ENCODE measurements around the gene TOP2A. TPM values are rescaled to one million over a fixed set of nuclear protein-coding genes. Genes with fewer than 3 reads are reported as not detected.

Gene TOP2A
- total RNA-seq, 1 donor from 2014 or later, result 55.5 TPM

GRCh38 chr17:40453881-40454612 is 36.4 kb upstream of the TOP2A start:
- DNase-seq, result no peak

- DNase-seq, result no peak
Observed at GRCh38 chr17:40452921-40453378, 35.3 kb upstream of the TOP2A start.

GRCh38 chr17:40452216-40452787 is 34.6 kb upstream of the TOP2A start:
- peak; percentile 50 for DNase-seq

GRCh38 chr17:40451420-40451819 is 33.7 kb upstream of the TOP2A start:
- DNase-seq, result peak; percentile 44

- DNase-seq, result no peak
Observed at GRCh38 chr17:40450175-40450574, 32.5 kb upstream of the TOP2A start.

- DNase-seq, result no peak
Observed at GRCh38 chr17:40448639-40449261, 31.1 kb upstream of the TOP2A start.

GRCh38 chr17:40448213-40448638 is 30.5 kb upstream of the TOP2A start:
- DNase-seq, result no peak

GRCh38 chr17:40447806-40448205 is 30.1 kb upstream of the TOP2A start:
- DNase-seq, result no peak

GRCh38 chr17:40447148-40447644 is 29.5 kb upstream of the TOP2A start:
- DNase-seq, result no peak

- no peak for DNase-seq
Observed at GRCh38 chr17:40445751-40446468, 28.2 kb upstream of the TOP2A start.

- no peak for DNase-seq
Observed at GRCh38 chr17:40443988-40444899, 26.5 kb upstream of the TOP2A start.

GRCh38 chr17:40443196-40443987 is 25.7 kb upstream of the TOP2A start, which contains the start of gene IGFBP4:
Gene IGFBP4 (plus strand): TSS chr17:40443450. CDS start chr17:40443736, 286 bp downstream.
- peak; percentile 52 for DNase-seq

GRCh38 chr17:40442392-40443195 is 24.9 kb upstream of the TOP2A start:
- DNase-seq, result no peak

GRCh38 chr17:40440166-40440565 is 22.5 kb upstream of the TOP2A start:
- DNase-seq, result no peak

GRCh38 chr17:40437095-40437732 is 19.5 kb upstream of the TOP2A start:
- no peak for DNase-seq

GRCh38 chr17:40436636-40437035 is 18.9 kb upstream of the TOP2A start:
- no peak for DNase-seq

GRCh38 chr17:40433551-40434415 is 16.1 kb upstream of the TOP2A start:
- DNase-seq, result no peak

Data from skin of body (tissue), 2 donors.